Muscle of leg (tissue), 11 donors: ENCODE measurements around the gene EPHB6. TPM values are rescaled to one million over a fixed set of nuclear protein-coding genes. Genes with fewer than 3 reads are reported as not detected.

Experiments used
- DNase-seq: peaks from one replicate; pipeline ENCODE4 v3.0.0; 2013
- H3K27ac ChIP-seq: one replicate; pipeline ENCODE4 v1.5.1; 2013; ENCODE audit warnings: mild to moderate bottlenecking, low read length, control low read depth
- H3K27me3 ChIP-seq: one replicate; pipeline ENCODE4 v1.6.1; 2013; ENCODE audit warnings: low read length; ENCODE audit not compliant: control insufficient read depth, insufficient read depth
- H3K36me3 ChIP-seq: one replicate; pipeline ENCODE4 v1.6.1; 2013; ENCODE audit warnings: low read length; ENCODE audit not compliant: control insufficient read depth, insufficient read depth
- H3K4me1 ChIP-seq: one replicate; pipeline ENCODE4 v1.6.1; 2013; ENCODE audit warnings: low read length; ENCODE audit not compliant: control insufficient read depth, insufficient read depth
- H3K4me3 ChIP-seq: one replicate; pipeline ENCODE4 v1.5.1; 2013; ENCODE audit warnings: low read length, control low read depth
- H3K9me3 ChIP-seq: replicated peaks from 2 replicates; pipeline ENCODE4 v1.6.1; 2013; ENCODE audit warnings: low read depth, low read length; ENCODE audit not compliant: control insufficient read depth
- WGBS: methylation state at CpG from one replicate; pipeline ENCODE4 v1.1.5; 2013; ENCODE audit warnings: missing lambda C conversion rate; ENCODE audit not compliant: insufficient coverage; 5-methylcytosine and 5-hydroxymethylcytosine counted together
- polyA plus RNA-seq, 8 donors: library from polyadenylated mRNA; unstranded; fragments of 120-200 nt; gene quantifications; one replicate each; pipeline versions ENCODE4 v1.2.1 to v1.2.3, GENCODE V29; 2013; ENCODE audit warnings: inconsistent platforms in 1 of 8, low replicate concordance in 1 of 8; ENCODE audit not compliant: insufficient read length in 8 of 8, insufficient read depth in 1 of 8
- total RNA-seq: library from RNA; stranded (reverse); fragments of 120-200 nt; gene quantifications from one replicate; pipeline ENCODE4 v1.2.4, GENCODE V29; 2013

Gene EPHB6
- total and polyA plus RNA-seq, 9 donors: 2.8 to 13.4 (median 5.6) TPM

- Histone ChIP-seq H3K36me3 (no peaks in the 10 kb centered on the region), H3K4me3 (no peak overlapping the region), H3K4me1 (no peaks in the 10 kb centered on the region), H3K9me3 (peaks cover 6% of the 10 kb centered on the region), H3K27me3 (peaks cover 4% of the 10 kb centered on the region), H3K27ac (no peak overlapping the region)
- no CpG with 5 or more reads among the region's 11 CpGs for WGBS
- no peak for DNase-seq
Observed at GRCh38 chr7:142908290-142908689, 53.4 kb downstream of the EPHB6 start.

- 76% methylated on average over 19 of the region's 21 CpGs for WGBS
Observed at GRCh38 chr7:142908921-142909890, 54.3 kb downstream of the EPHB6 start.

GRCh38 chr7:142910031-142910433 is 55.2 kb downstream of the EPHB6 start:
- Histone ChIP-seq H3K27ac (no peak overlapping the region), H3K9me3 (peaks cover 2% of the 10 kb centered on the region), H3K36me3 (no peaks in the 10 kb centered on the region), H3K4me1 (no peaks in the 10 kb centered on the region), H3K27me3 (peaks cover 4% of the 10 kb centered on the region), H3K4me3 (no peak overlapping the region)
- no CpG with 5 or more reads among the region's 2 CpGs for WGBS
- no peak for DNase-seq

More at GRCh38 chr7:142908921-142909890, 54.3 kb downstream of the EPHB6 start:
- Histone ChIP-seq H3K27me3 (peaks cover 4% of the 10 kb centered on the region), H3K9me3 (peaks cover 6% of the 10 kb centered on the region), H3K27ac (no peak overlapping the region), H3K4me3 (no peak overlapping the region), H3K36me3 (no peaks in the 10 kb centered on the region), H3K4me1 (no peaks in the 10 kb centered on the region)
- DNase-seq: no peak

- H3K27ac ChIP-seq: no peak overlapping the region
- H3K4me1 ChIP-seq: no peaks in the 10 kb centered on the region
- no peak overlapping the region for H3K4me3 ChIP-seq
- no peaks in the 10 kb centered on the region for H3K36me3 ChIP-seq
- peaks cover 2% of the 10 kb centered on the region for H3K9me3 ChIP-seq
- no CpG with 5 or more reads among the region's 2 CpGs for WGBS
- DNase-seq: no peak
- peaks cover 4% of the 10 kb centered on the region for H3K27me3 ChIP-seq
Observed at GRCh38 chr7:142910481-142910880, 55.6 kb downstream of the EPHB6 start.

- 48% methylated on average over 3 of the region's 3 CpGs for WGBS
- Histone ChIP-seq H3K4me3 (no peak overlapping the region), H3K9me3 (no peaks in the 10 kb centered on the region), H3K27ac (no peak overlapping the region), H3K36me3 (no peaks in the 10 kb centered on the region), H3K4me1 (no peaks in the 10 kb centered on the region), H3K27me3 (peaks cover 4% of the 10 kb centered on the region)
- DNase-seq: no peak
Observed at GRCh38 chr7:142913051-142913450, 58.2 kb downstream of the EPHB6 start.

- WGBS: 100% methylated on average over 1 of the region's 2 CpGs
Observed at GRCh38 chr7:142913566-142913965, 58.7 kb downstream of the EPHB6 start.

GRCh38 chr7:142914121-142914520 is 59.2 kb downstream of the EPHB6 start:
- WGBS: no CpG with 5 or more reads among the region's 1 CpG
- no peaks in the 10 kb centered on the region for H3K4me1 ChIP-seq
- peaks cover 4% of the 10 kb centered on the region for H3K27me3 ChIP-seq
- no peaks in the 10 kb centered on the region for H3K9me3 ChIP-seq
- no peak overlapping the region for H3K27ac ChIP-seq
- DNase-seq: no peak
- H3K4me3 ChIP-seq: no peak overlapping the region
- no peaks in the 10 kb centered on the region for H3K36me3 ChIP-seq

More at GRCh38 chr7:142913566-142913965, 58.7 kb downstream of the EPHB6 start:
- no peak for DNase-seq
- Histone ChIP-seq H3K4me3 (no peak overlapping the region), H3K36me3 (no peaks in the 10 kb centered on the region), H3K4me1 (no peaks in the 10 kb centered on the region), H3K9me3 (no peaks in the 10 kb centered on the region), H3K27me3 (peaks cover 4% of the 10 kb centered on the region), H3K27ac (no peak overlapping the region)

GRCh38 chr7:142915315-142915714 is 60.4 kb downstream of the EPHB6 start:
- Histone ChIP-seq H3K4me1 (no peaks in the 10 kb centered on the region), H3K27ac (no peak overlapping the region), H3K4me3 (no peak overlapping the region), H3K36me3 (no peaks in the 10 kb centered on the region), H3K27me3 (peaks cover 4% of the 10 kb centered on the region), H3K9me3 (no peaks in the 10 kb centered on the region)
- 97% methylated on average over 4 of the region's 8 CpGs for WGBS
- no peak for DNase-seq

GRCh38 chr7:142916508-142916907 is 61.6 kb downstream of the EPHB6 start:
- no peaks in the 10 kb centered on the region for H3K9me3 ChIP-seq
- no CpG with 5 or more reads among the region's 2 CpGs for WGBS
- no peak overlapping the region for H3K4me3 ChIP-seq
- no peaks in the 10 kb centered on the region for H3K4me1 ChIP-seq
- DNase-seq: no peak
- H3K27me3 ChIP-seq: peaks cover 4% of the 10 kb centered on the region
- no peaks in the 10 kb centered on the region for H3K36me3 ChIP-seq
- no peak overlapping the region for H3K27ac ChIP-seq

GRCh38 chr7:142917447-142917846 is 62.6 kb downstream of the EPHB6 start:
- Histone ChIP-seq H3K4me3 (no peak overlapping the region), H3K27me3 (peaks cover 1% of the 10 kb centered on the region), H3K36me3 (no peaks in the 10 kb centered on the region), H3K27ac (no peak overlapping the region), H3K4me1 (no peaks in the 10 kb centered on the region), H3K9me3 (no peaks in the 10 kb centered on the region)
- no peak for DNase-seq
- 100% methylated on average over 1 of the region's 3 CpGs for WGBS
